ENCODE measurements around the gene SARS1.

DNA sequence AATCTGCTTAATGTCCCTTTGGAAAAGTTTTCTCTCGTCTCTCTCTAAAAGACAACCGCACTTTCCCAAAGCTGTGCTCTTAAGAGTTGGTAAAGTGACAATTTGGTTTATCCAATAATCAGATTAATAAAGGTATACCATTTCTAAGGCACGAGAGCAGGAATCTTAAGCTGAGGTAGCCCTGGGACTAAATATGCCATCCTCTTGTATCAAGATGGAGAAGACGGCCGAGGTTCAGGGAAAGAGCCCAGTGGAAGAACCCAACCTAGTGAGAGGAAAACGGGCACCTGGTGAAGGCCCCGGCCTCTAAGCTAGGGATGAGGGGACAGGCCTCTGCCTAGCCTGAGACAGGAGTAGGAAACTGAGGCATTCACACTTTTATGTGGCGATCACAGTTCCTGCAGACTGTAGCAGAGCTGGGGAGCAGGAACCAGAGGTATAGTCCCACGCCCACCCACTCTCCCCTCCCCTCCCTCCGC is 334 bp upstream of the SARS1 start:
- TF ChIP-seq MTA1 (CRISPR knock-in tag; IDR thresholded peaks at IDR 0.05; ENCODE audit: borderline replicate concordance) (no peak), MLX (CRISPR knock-in tag; IDR thresholded peaks at IDR 0.05) (no peak), MYNN (CRISPR knock-in tag; IDR thresholded peaks at IDR 0.05; ENCODE audit: low read depth) (no peak), AKAP8 (CRISPR knock-in tag; IDR thresholded peaks at IDR 0.05) (no peak), ETV6 (CRISPR knock-in tag; conservative IDR thresholded peaks at IDR 0.05) (no peak), KAT2B (IDR thresholded peaks at IDR 0.05; ENCODE audit: borderline replicate concordance, low read depth, low read length) (no peak), CTCF (CRISPR knock-in tag; IDR thresholded peaks at IDR 0.05) (no peak), JUN (CRISPR knock-in tag; IDR thresholded peaks at IDR 0.05) (no peak), EZH2 (conservative IDR thresholded peaks at IDR 0.05; ENCODE audit: low read depth, low read length) (no peak), TERF1 (CRISPR knock-in tag; IDR thresholded peaks at IDR 0.05) (no peak)
- TF ChIP-seq, protein P1, sequence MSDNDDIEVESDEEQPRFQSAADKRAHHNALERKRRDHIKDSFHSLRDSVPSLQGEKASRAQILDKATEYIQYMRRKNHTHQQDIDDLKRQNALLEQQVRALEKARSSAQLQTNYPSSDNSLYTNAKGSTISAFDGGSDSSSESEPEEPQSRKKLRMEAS (IDR thresholded peaks at IDR 0.05), result no peak; the same call in 1 of the 2 replicates
- TF ChIP-seq, protein P2, sequence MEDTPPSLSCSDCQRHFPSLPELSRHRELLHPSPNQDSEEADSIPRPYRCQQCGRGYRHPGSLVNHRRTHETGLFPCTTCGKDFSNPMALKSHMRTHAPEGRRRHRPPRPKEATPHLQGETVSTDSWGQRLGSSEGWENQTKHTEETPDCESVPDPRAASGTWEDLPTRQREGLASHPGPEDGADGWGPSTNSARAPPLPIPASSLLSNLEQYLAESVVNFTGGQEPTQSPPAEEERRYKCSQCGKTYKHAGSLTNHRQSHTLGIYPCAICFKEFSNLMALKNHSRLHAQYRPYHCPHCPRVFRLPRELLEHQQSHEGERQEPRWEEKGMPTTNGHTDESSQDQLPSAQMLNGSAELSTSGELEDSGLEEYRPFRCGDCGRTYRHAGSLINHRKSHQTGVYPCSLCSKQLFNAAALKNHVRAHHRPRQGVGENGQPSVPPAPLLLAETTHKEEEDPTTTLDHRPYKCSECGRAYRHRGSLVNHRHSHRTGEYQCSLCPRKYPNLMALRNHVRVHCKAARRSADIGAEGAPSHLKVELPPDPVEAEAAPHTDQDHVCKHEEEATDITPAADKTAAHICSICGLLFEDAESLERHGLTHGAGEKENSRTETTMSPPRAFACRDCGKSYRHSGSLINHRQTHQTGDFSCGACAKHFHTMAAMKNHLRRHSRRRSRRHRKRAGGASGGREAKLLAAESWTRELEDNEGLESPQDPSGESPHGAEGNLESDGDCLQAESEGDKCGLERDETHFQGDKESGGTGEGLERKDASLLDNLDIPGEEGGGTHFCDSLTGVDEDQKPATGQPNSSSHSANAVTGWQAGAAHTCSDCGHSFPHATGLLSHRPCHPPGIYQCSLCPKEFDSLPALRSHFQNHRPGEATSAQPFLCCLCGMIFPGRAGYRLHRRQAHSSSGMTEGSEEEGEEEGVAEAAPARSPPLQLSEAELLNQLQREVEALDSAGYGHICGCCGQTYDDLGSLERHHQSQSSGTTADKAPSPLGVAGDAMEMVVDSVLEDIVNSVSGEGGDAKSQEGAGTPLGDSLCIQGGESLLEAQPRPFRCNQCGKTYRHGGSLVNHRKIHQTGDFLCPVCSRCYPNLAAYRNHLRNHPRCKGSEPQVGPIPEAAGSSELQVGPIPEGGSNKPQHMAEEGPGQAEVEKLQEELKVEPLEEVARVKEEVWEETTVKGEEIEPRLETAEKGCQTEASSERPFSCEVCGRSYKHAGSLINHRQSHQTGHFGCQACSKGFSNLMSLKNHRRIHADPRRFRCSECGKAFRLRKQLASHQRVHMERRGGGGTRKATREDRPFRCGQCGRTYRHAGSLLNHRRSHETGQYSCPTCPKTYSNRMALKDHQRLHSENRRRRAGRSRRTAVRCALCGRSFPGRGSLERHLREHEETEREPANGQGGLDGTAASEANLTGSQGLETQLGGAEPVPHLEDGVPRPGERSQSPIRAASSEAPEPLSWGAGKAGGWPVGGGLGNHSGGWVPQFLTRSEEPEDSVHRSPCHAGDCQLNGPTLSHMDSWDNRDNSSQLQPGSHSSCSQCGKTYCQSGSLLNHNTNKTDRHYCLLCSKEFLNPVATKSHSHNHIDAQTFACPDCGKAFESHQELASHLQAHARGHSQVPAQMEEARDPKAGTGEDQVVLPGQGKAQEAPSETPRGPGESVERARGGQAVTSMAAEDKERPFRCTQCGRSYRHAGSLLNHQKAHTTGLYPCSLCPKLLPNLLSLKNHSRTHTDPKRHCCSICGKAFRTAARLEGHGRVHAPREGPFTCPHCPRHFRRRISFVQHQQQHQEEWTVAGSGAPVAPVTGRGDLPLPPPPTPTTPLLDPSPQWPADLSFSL (CRISPR knock-in tag; IDR thresholded peaks at IDR 0.05), result no peak

Measured in HepG2 (cell line).